Body of pancreas (tissue), 4 donors: ENCODE results near the gene GRK1. TPM values are rescaled to one million over a fixed set of nuclear protein-coding genes. Genes with fewer than 3 reads are reported as not detected.

Experiments
- ATAC-seq: fragments of 150-250 bp; one replicate; pipeline ENCODE4 v1.9.1; 2016
- DNase-seq, 4 donors: peaks; one replicate each; pipeline ENCODE4 v3.0.0-alpha.2; 2019
- H3K27ac ChIP-seq, 4 donors: fragments of 200-600 bp; sonication (generic); 1 replicate in 3 of 4; 2 replicates in 1 of 4; pipeline versions ENCODE4 v1.5.1 to v1.6.1; 2016 to 2019; ENCODE audit warnings: mild to moderate bottlenecking in 1 of 4, mixed read lengths in 1 of 4, moderate library complexity in 1 of 4
- H3K27me3 ChIP-seq, 2 donors: fragments of 200-600 bp; sonication (generic); one replicate each; pipeline ENCODE4 v1.6.0; 2016; ENCODE audit warnings: mild to moderate bottlenecking in 1 of 2
- H3K36me3 ChIP-seq, 2 donors: fragments of 200-600 bp; sonication (generic); replicated peaks in 1 of 2; 2 replicates each; pipeline ENCODE4 v1.5.1; 2016; ENCODE audit warnings: low read depth in 2 of 2; ENCODE audit not compliant: insufficient read depth in 1 of 2
- H3K4me1 ChIP-seq: fragments of 200-600 bp; sonication (generic); one replicate; pipeline ENCODE4 v1.6.0; 2016
- H3K4me3 ChIP-seq, 2 donors: fragments of 200-600 bp; sonication (generic); 1 replicate in 1 of 2; 2 replicates in 1 of 2; pipeline ENCODE4 v1.5.1; 2016 to 2019
- H3K9me3 ChIP-seq, 3 donors: fragments of 200-600 bp; sonication (generic); 1 replicate in 2 of 3; 2 replicates in 1 of 3; pipeline ENCODE4 v1.5.1; 2016
- POLR2A ChIP-seq, 3 donors: fragments of 450-650 bp; IDR thresholded peaks; one replicate each; pipeline ENCODE4 v1.6.1; 2016; ENCODE audit warnings: antibody characterized with exemption in 3 of 3, mild to moderate bottlenecking in 2 of 3
- WGBS, 2 donors: methylation state at CpG; one replicate each; pipeline ENCODE4 v1.1.5; 2017; 5-methylcytosine and 5-hydroxymethylcytosine counted together
- intact Hi-C: fragments of 100-400 bp; cut with DNase I; formaldehyde crosslinking; loops from one replicate; pipeline ENCODE4 v1.15.1; 2023
- total RNA-seq, 2 donors: library from RNA; depleted of rRNA; stranded (reverse); fragments of >200 nt; gene quantifications; one replicate each; pipeline ENCODE4 v1.1.0, GENCODE V29; 2016
- TF ChIP-seq, protein P1 (sequence below), 7 experiments: fragments of 450-650 bp in 4 of 7; fragments of 200-600 bp in 3 of 7; sonication (generic) in 3 of 7; IDR thresholded peaks; one replicate each; pipeline ENCODE4 v1.5.1; 2016 to 2019; ENCODE audit warnings: antibody characterized with exemption in 7 of 7

The GRK1 gene
- total RNA-seq, 2 donors from 2014 or later = not detected

GRCh38 chr13:113732176-113732960 lies 65.3 kb downstream of the GRK1 start:
- TF ChIP-seq, protein P1, sequence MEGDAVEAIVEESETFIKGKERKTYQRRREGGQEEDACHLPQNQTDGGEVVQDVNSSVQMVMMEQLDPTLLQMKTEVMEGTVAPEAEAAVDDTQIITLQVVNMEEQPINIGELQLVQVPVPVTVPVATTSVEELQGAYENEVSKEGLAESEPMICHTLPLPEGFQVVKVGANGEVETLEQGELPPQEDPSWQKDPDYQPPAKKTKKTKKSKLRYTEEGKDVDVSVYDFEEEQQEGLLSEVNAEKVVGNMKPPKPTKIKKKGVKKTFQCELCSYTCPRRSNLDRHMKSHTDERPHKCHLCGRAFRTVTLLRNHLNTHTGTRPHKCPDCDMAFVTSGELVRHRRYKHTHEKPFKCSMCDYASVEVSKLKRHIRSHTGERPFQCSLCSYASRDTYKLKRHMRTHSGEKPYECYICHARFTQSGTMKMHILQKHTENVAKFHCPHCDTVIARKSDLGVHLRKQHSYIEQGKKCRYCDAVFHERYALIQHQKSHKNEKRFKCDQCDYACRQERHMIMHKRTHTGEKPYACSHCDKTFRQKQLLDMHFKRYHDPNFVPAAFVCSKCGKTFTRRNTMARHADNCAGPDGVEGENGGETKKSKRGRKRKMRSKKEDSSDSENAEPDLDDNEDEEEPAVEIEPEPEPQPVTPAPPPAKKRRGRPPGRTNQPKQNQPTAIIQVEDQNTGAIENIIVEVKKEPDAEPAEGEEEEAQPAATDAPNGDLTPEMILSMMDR (IDR thresholded peaks at IDR 0.05) = no peak
- no peak for TF ChIP-seq POLR2A (IDR thresholded peaks at IDR 0.05)
- H3K4me1 ChIP-seq = no peaks in the 10 kb centered on the region
- H3K27ac ChIP-seq = no peak overlapping the region
- 47 to 69% methylated on average over 10 to 26 of the region's 29 CpGs for WGBS, 2 donors
- H3K36me3 ChIP-seq = no peaks in the 10 kb centered on the region
- H3K27me3 ChIP-seq = peaks cover 0 to 3% of the 10 kb centered on the region in 2 donors
- DNase-seq (peak in 1 of 4 donors; percentile 9), ATAC-seq (no peak)
- no peak overlapping the region for H3K4me3 ChIP-seq
- intact Hi-C loops = no loop called here
- H3K9me3 ChIP-seq = no peaks in the 10 kb centered on the region

DNA sequence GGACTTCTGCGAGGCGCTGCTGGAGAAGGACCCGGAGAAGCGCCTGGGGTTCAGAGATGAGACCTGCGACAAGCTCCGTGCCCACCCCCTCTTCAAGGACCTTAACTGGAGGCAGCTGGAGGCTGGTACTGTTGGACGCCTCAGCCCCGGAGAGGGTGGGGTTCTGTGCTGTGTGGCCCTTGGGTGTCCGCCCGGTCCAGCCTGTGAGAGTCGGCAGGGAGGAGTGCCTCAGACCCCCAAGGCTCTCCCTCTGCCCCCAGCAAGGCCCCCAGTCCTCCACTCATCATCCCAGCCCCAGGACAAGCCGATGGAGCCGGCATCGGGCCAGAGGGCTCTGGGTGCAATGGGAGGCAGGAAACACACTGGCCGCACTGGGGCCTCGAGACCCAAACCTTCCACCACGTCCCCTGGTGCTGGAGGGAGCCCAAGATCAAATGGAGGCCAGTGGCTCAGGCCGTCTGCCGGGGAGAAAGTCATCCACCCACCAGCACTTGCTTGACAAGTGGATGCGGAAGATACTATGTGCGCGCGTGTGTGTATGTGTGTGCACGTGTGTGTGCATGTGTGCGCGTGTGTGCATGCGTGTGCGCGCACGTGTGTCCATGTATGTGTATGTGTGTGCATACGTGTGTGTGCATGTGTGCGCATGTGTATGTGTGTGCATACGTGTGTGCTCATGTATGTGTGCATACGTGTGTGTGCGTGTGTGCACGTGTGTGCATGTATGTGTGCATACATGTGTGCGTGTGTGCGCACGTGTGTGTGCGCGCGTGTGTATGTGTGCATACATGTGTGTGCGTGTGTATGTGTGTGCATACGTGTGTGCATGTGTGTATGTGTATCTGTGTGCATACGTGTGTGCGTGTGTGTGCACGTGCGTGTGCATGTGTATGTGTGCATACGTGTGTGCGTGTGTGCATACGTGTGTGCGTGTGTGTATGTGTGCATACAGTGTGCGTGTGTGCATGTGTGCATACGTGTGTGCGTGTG lies 66.2 kb downstream of the GRK1 start:
- 68 to 82% methylated on average over 44 to 46 of the region's 55 CpGs for WGBS, 2 donors

GRCh38 chr13:113734099-113734825 lies 67.2 kb downstream of the GRK1 start:
- no peaks in the 10 kb centered on the region for H3K4me1 ChIP-seq
- H3K27me3 ChIP-seq = peaks cover 0 to 3% of the 10 kb centered on the region in 2 donors
- intact Hi-C loops = no loop called here
- WGBS, 2 donors = 71 to 72% methylated on average over 20 to 26 of the region's 26 CpGs
- ATAC-seq = no peak
- H3K27ac ChIP-seq = no peak overlapping the region
- no peaks in the 10 kb centered on the region for H3K9me3 ChIP-seq
- no peaks in the 10 kb centered on the region for H3K36me3 ChIP-seq
- DNase-seq = peak in 1 of 4 donors; percentile 10
- no peak overlapping the region for H3K4me3 ChIP-seq
- TF ChIP-seq POLR2A (IDR thresholded peaks at IDR 0.05) = no peak
- TF ChIP-seq, protein P1 (IDR thresholded peaks at IDR 0.05) = no peak

More for the DNA sequence above, 66.2 kb downstream of the GRK1 start:
- intact Hi-C loops = no loop called here
- Histone ChIP-seq H3K4me1 (no peaks in the 10 kb centered on the region), H3K27me3 (peaks cover 0 to 3% of the 10 kb centered on the region in 2 donors), H3K27ac (no peak overlapping the region), H3K36me3 (no peaks in the 10 kb centered on the region), H3K4me3 (no peak overlapping the region), H3K9me3 (no peaks in the 10 kb centered on the region)
- DNase-seq (peak in 1 of 4 donors; percentile 9), ATAC-seq (no peak)
- no peak for TF ChIP-seq POLR2A (IDR thresholded peaks at IDR 0.05)
- TF ChIP-seq, protein P1 (IDR thresholded peaks at IDR 0.05) = no peak

- Histone ChIP-seq H3K4me1 (no peaks in the 10 kb centered on the region), H3K27ac (no peak overlapping the region), H3K4me3 (no peak overlapping the region), H3K36me3 (no peaks in the 10 kb centered on the region), H3K9me3 (no peaks in the 10 kb centered on the region), H3K27me3 (peaks cover 0 to 3% of the 10 kb centered on the region in 2 donors)
- WGBS, 2 donors = 69 to 74% methylated on average over 6 to 8 of the region's 8 CpGs
- intact Hi-C loops = no loop called here
- peak in 1 of 4 donors; percentile 3 for DNase-seq
- TF ChIP-seq, protein P1 (IDR thresholded peaks at IDR 0.05) = no peak
- no peak for TF ChIP-seq POLR2A (IDR thresholded peaks at IDR 0.05)
- ATAC-seq = no peak
Measured at GRCh38 chr13:113734826-113735125, 67.8 kb downstream of the GRK1 start.
